SK-N-SH treated with all-trans-retinoic acid at 6 μM for 48 hours (cell line): ENCODE results near the gene RAC2.

Experiments
- ATAC-seq: fragments of 200-7000 bp; cut with Tn5 transposase; 3 replicates; pipeline ENCODE4 v1.9.1; 2020; ENCODE audit warnings: mild to moderate bottlenecking, moderate library complexity
- ARNTL ChIP-seq: fragments of 450-650 bp; formaldehyde crosslinking; IDR thresholded peaks from 2 replicates; pipeline ENCODE4 v1.5.0; 2020; ENCODE audit warnings: low read depth, mild to moderate bottlenecking, moderate library complexity, borderline replicate concordance
- BACH2 ChIP-seq: fragments of 250-450 bp; sonication (Bioruptor Pico); IDR thresholded peaks from 2 replicates; pipeline ENCODE4 v1.9.0; 2021; ENCODE audit warnings: mild to moderate bottlenecking, borderline replicate concordance
- CSDC2 ChIP-seq: fragments of 250-450 bp; sonication (Bioruptor Pico); IDR thresholded peaks from 2 replicates; pipeline ENCODE4 v1.5.0; 2020; ENCODE audit warnings: mild to moderate bottlenecking, moderate library complexity
- ESRRG ChIP-seq: fragments of 250-450 bp; sonication (Bioruptor Pico); IDR thresholded peaks from 2 replicates; pipeline ENCODE4 v1.6.1; 2021; ENCODE audit warnings: mild to moderate bottlenecking
- OSR1 ChIP-seq: fragments of 250-450 bp; sonication (Bioruptor Pico); IDR thresholded peaks from 2 replicates; pipeline ENCODE4 v1.8.0; 2022; ENCODE audit warnings: moderate library complexity, mild to moderate bottlenecking, inconsistent platforms
- PATZ1 ChIP-seq: fragments of 250-450 bp; sonication (Bioruptor Pico); IDR thresholded peaks from 2 replicates; pipeline ENCODE4 v1.8.0; 2020; ENCODE audit warnings: mild to moderate bottlenecking, moderate library complexity, borderline replicate concordance
- PPARA ChIP-seq: fragments of 250-450 bp; sonication (Bioruptor Pico); IDR thresholded peaks from 2 replicates; pipeline ENCODE4 v1.5.0; 2020; ENCODE audit warnings: mild to moderate bottlenecking, borderline replicate concordance
- RARB ChIP-seq: fragments of 250-450 bp; sonication (Bioruptor Pico); IDR thresholded peaks from 2 replicates; pipeline ENCODE4 v1.8.0; 2021; ENCODE audit warnings: mild to moderate bottlenecking, moderate library complexity
- TCF4 ChIP-seq: fragments of 250-450 bp; sonication (Bioruptor Pico); IDR thresholded peaks from 2 replicates; pipeline ENCODE4 v1.8.0; 2021; ENCODE audit warnings: mild to moderate bottlenecking, moderate library complexity, borderline replicate concordance
- TOX ChIP-seq: fragments of 250-450 bp; sonication (Bioruptor Pico); IDR thresholded peaks from 2 replicates; pipeline ENCODE4 v1.8.0; 2021; ENCODE audit warnings: mild to moderate bottlenecking, moderate library complexity, borderline replicate concordance
- TSHZ2 ChIP-seq: fragments of 250-450 bp; sonication (Bioruptor Pico); IDR thresholded peaks from 2 replicates; pipeline ENCODE4 v1.5.0; 2020; ENCODE audit warnings: mild to moderate bottlenecking, moderate library complexity
- ZC3H10 ChIP-seq: fragments of 250-450 bp; sonication (Bioruptor Pico); IDR thresholded peaks from 2 replicates; pipeline ENCODE4 v1.5.1; 2021; ENCODE audit warnings: mild to moderate bottlenecking, moderate library complexity
- ZFP3 ChIP-seq: fragments of 250-450 bp; sonication (Bioruptor Pico); IDR thresholded peaks from 2 replicates; pipeline ENCODE4 v1.5.0; 2020; ENCODE audit warnings: mild to moderate bottlenecking, moderate library complexity
- ZFP30 ChIP-seq: fragments of 450-650 bp; formaldehyde crosslinking; IDR thresholded peaks from 2 replicates; pipeline ENCODE4 v1.5.0; 2022; ENCODE audit warnings: mild to moderate bottlenecking, moderate library complexity
- ZNF70 ChIP-seq: fragments of 450-650 bp; formaldehyde crosslinking; IDR thresholded peaks from 2 replicates; pipeline ENCODE4 v1.5.0; 2020; ENCODE audit warnings: mild to moderate bottlenecking, moderate library complexity
- ZNF8 ChIP-seq: fragments of 450-650 bp; formaldehyde crosslinking; IDR thresholded peaks from 2 replicates; pipeline ENCODE4 v1.5.0; 2020; ENCODE audit warnings: mild to moderate bottlenecking, moderate library complexity
- TF ChIP-seq, protein P1 (sequence below): fragments of 250-450 bp; sonication (Bioruptor Pico); IDR thresholded peaks from 2 replicates; pipeline ENCODE4 v1.5.1; 2021; ENCODE audit warnings: mild to moderate bottlenecking, moderate library complexity
- TF ChIP-seq, protein P2 (sequence below): fragments of 250-450 bp; sonication (Bioruptor Pico); IDR thresholded peaks from 2 replicates; pipeline ENCODE4 v1.5.1; 2020; ENCODE audit warnings: low read depth, mild to moderate bottlenecking, moderate library complexity

RAC2 gene

GRCh38 chr22:37273126-37273845, 29.2 kb upstream of the RAC2 start:
- peak; percentile 82 for ATAC-seq

DNA sequence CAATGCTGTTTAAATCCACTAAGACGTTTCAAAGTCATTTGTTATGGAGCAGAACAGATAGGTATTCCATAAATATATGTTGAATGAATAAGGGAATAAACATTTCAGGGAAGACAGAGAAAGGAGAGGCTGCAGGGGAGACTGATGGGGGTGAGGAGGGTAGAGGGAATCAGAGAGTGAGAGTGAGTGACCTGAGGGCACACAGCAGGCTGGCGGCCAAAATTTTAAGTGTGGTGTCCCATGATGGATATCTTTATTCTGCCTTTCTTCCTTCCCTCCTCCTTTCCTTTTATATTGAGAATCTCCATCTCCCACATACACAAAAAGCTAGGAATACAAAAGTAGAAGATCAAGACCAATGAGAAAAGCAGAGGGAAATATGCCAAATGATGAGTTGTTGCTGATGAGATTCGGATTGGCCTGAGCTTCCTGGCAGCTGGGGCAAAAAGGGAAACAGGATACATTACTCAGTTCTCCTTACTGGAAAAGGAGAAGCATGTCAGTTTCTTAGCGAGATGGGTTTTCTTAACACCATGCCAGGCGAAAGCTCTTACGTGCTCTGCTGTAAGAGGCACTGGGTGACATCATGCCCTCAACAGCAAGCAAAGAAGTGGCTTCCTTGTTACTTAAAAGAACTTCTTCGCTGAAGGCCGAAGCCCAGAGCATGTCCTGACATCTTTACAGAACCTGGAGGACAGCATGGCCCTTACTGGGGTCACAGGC, 27.0 kb upstream of the RAC2 start:
- ATAC-seq: no peak
- TF ChIP-seq TSHZ2: no peak
- TF ChIP-seq ZFP30 (CRISPR knock-in tag): no peak
- TF ChIP-seq, all 23 proteins: peak for 0

More at GRCh38 chr22:37273126-37273845, 29.2 kb upstream of the RAC2 start:
- no peak for TF ChIP-seq PPARA (CRISPR knock-in tag)
- TF ChIP-seq, protein P1, sequence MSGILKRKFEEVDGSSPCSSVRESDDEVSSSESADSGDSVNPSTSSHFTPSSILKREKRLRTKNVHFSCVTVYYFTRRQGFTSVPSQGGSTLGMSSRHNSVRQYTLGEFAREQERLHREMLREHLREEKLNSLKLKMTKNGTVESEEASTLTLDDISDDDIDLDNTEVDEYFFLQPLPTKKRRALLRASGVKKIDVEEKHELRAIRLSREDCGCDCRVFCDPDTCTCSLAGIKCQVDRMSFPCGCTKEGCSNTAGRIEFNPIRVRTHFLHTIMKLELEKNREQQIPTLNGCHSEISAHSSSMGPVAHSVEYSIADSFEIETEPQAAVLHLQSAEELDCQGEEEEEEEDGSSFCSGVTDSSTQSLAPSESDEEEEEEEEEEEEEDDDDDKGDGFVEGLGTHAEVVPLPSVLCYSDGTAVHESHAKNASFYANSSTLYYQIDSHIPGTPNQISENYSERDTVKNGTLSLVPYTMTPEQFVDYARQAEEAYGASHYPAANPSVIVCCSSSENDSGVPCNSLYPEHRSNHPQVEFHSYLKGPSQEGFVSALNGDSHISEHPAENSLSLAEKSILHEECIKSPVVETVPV (CRISPR knock-in tag): no peak
- no peak for TF ChIP-seq CSDC2 (CRISPR knock-in tag)
- no peak for TF ChIP-seq ARNTL (CRISPR knock-in tag)
- no peak for TF ChIP-seq ZFP30 (CRISPR knock-in tag)
- TF ChIP-seq BACH2 (CRISPR knock-in tag): no peak
- TF ChIP-seq ZNF8 (CRISPR knock-in tag): no peak
- no peak for TF ChIP-seq TCF4
- no peak for TF ChIP-seq ZFP3 (CRISPR knock-in tag)
- no peak for TF ChIP-seq OSR1
- TF ChIP-seq ESRRG (CRISPR knock-in tag): no peak
- no peak for TF ChIP-seq PATZ1 (CRISPR knock-in tag)
- TF ChIP-seq, protein P2, sequence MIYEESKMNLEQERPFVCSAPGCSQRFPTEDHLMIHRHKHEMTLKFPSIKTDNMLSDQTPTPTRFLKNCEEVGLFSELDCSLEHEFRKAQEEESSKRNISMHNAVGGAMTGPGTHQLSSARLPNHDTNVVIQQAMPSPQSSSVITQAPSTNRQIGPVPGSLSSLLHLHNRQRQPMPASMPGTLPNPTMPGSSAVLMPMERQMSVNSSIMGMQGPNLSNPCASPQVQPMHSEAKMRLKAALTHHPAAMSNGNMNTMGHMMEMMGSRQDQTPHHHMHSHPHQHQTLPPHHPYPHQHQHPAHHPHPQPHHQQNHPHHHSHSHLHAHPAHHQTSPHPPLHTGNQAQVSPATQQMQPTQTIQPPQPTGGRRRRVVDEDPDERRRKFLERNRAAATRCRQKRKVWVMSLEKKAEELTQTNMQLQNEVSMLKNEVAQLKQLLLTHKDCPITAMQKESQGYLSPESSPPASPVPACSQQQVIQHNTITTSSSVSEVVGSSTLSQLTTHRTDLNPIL (CRISPR knock-in tag): no peak
- no peak for TF ChIP-seq TOX
- no peak for TF ChIP-seq ZC3H10 (CRISPR knock-in tag)
- TF ChIP-seq ZNF70: no peak

DNA sequence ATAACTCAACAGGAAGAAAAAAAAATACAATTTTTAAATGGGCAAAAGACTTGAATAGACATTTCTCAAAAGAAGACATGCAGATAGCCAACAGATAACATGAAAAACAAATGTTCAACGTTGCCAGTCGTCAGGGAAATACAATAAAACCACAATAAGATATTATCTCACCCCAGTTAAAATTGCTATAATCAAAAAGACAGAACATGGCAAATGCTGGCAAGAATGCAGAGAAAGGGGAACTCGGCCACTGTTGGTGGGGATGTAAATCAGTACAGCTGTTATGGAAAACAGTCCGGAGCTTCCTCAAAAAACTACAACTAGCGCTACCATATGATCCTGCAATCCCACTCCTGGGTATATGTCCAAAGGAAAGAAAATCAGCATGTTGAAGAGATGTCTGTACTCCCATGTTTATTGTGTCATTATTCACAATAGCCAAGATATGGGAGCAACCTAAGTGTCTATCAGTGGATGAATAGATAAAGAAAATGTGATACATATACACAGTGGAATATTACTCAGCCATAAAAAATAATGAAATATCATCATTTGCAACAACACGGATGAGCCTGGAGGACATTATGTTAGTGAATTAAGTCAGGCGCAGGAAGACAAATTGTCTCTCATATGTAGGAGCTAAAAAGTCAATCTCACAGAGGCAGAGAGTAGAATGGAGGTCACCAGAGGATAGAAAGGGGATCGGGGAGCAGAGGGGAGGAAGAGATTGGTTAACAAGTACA, 26.0 kb upstream of the RAC2 start:
- TF ChIP-seq, protein P1 (CRISPR knock-in tag): no peak
- TF ChIP-seq ESRRG (CRISPR knock-in tag) (no peak), ZNF70 (no peak), PATZ1 (CRISPR knock-in tag) (no peak), ZC3H10 (CRISPR knock-in tag) (no peak), RARB (CRISPR knock-in tag) (no peak), OSR1 (no peak), ARNTL (CRISPR knock-in tag) (no peak), TSHZ2 (no peak), CSDC2 (CRISPR knock-in tag) (no peak)
- TF ChIP-seq, protein P2 (CRISPR knock-in tag): no peak
- no peak for ATAC-seq
